H9 (cell line): ENCODE data around the gene SAMMSON. TPM values are rescaled to one million over a fixed set of nuclear protein-coding genes. Genes with fewer than 3 reads are reported as not detected.

ENCODE experiments used
- DNase-seq: peaks from one replicate; pipeline ENCODE4 v3.0.0-alpha.2; 2017
- H2AFZ ChIP-seq: one replicate; pipeline ENCODE4 v1.6.1; 2013; ENCODE audit warnings: mild to moderate bottlenecking, low read length, control low read depth, moderate library complexity
- H2AK5ac ChIP-seq: 2 replicates; pipeline ENCODE4 v1.6.1; 2013; ENCODE audit warnings: low read length, control low read depth, mixed read lengths; ENCODE audit not compliant: insufficient read length
- H2BK120ac ChIP-seq: one replicate; pipeline ENCODE4 v1.6.1; 2013; ENCODE audit warnings: low read depth, mild to moderate bottlenecking, low read length, control low read depth, inconsistent platforms; ENCODE audit not compliant: poor library complexity, severe bottlenecking
- H2BK12ac ChIP-seq: 2 replicates; pipeline ENCODE4 v1.6.1; 2013; ENCODE audit warnings: low read length, control low read depth, mixed read lengths, low read depth; ENCODE audit not compliant: insufficient read length
- H2BK15ac ChIP-seq: 2 replicates; pipeline ENCODE4 v1.6.1; 2013; ENCODE audit warnings: low read depth, low read length, control low read depth
- H2BK20ac ChIP-seq: one replicate; pipeline ENCODE4 v1.6.1; 2013; ENCODE audit warnings: low read depth, mild to moderate bottlenecking, low read length, control low read depth, inconsistent platforms; ENCODE audit not compliant: poor library complexity, severe bottlenecking
- H2BK5ac ChIP-seq: 2 replicates; pipeline ENCODE4 v1.6.1; 2013; ENCODE audit warnings: low read length, control low read depth, mixed read lengths; ENCODE audit not compliant: insufficient read length
- H3K14ac ChIP-seq: 2 replicates; pipeline ENCODE4 v1.6.1; 2013; ENCODE audit warnings: low read length, control low read depth; ENCODE audit not compliant: insufficient read depth
- H3K18ac ChIP-seq: 2 replicates; pipeline ENCODE4 v1.6.1; 2013; ENCODE audit warnings: low read depth, mild to moderate bottlenecking, mixed read lengths, low read length, control low read depth; ENCODE audit not compliant: insufficient read length
- H3K23ac ChIP-seq: 2 replicates; pipeline ENCODE4 v1.6.1; 2013; ENCODE audit warnings: low read length, control low read depth, mixed read lengths, low read depth; ENCODE audit not compliant: insufficient read length
- H3K23me2 ChIP-seq: 2 replicates; pipeline ENCODE4 v1.6.1; 2013; ENCODE audit warnings: low read depth, mild to moderate bottlenecking, mixed read lengths, low read length, control low read depth; ENCODE audit not compliant: insufficient read length, poor library complexity, severe bottlenecking
- H3K27ac ChIP-seq: 2 replicates; pipeline ENCODE4 v1.5.1; 2013; ENCODE audit warnings: low read length, control low read depth, mixed read lengths, low read depth; ENCODE audit not compliant: insufficient read length
- H3K27me3 ChIP-seq: 2 replicates; pipeline ENCODE4 v1.6.1; 2013; ENCODE audit warnings: low read length, control low read depth, inconsistent platforms; ENCODE audit not compliant: insufficient read depth
- H3K4ac ChIP-seq: 2 replicates; pipeline ENCODE4 v1.6.1; 2013; ENCODE audit warnings: low read depth, mild to moderate bottlenecking, control low read depth, inconsistent platforms, low read length, moderate library complexity
- H3K4me1 ChIP-seq: 2 replicates; pipeline ENCODE4 v1.6.1; 2013; ENCODE audit warnings: low read length, control low read depth, inconsistent platforms; ENCODE audit not compliant: insufficient read depth
- H3K4me2 ChIP-seq: 2 replicates; pipeline ENCODE4 v1.6.1; 2013; ENCODE audit warnings: low read length, control low read depth, mixed read lengths; ENCODE audit not compliant: insufficient read length, insufficient read depth
- H3K56ac ChIP-seq: 2 replicates; pipeline ENCODE4 v1.6.1; 2013; ENCODE audit warnings: low read depth, mild to moderate bottlenecking, mixed read lengths, low read length, control low read depth; ENCODE audit not compliant: insufficient read length
- H3K79me1 ChIP-seq: 2 replicates; pipeline ENCODE4 v1.6.1; 2013; ENCODE audit warnings: low read depth, mild to moderate bottlenecking, moderate library complexity, low read length, control low read depth, inconsistent platforms; ENCODE audit not compliant: insufficient read depth, poor library complexity, severe bottlenecking
- H3K79me2 ChIP-seq: 2 replicates; pipeline ENCODE4 v1.6.1; 2013; ENCODE audit warnings: low read length, control low read depth, inconsistent platforms; ENCODE audit not compliant: insufficient read depth
- H3K9ac ChIP-seq: 2 replicates; pipeline ENCODE4 v1.6.1; 2013; ENCODE audit warnings: low read length, control low read depth, mixed read lengths; ENCODE audit not compliant: insufficient read length; ENCODE audit errors: extremely low read depth
- H3K9me3 ChIP-seq: one replicate; pipeline ENCODE4 v1.6.1; 2013; ENCODE audit warnings: low read depth, low read length, inconsistent platforms; ENCODE audit not compliant: control insufficient read depth
- H3T11ph ChIP-seq: one replicate; pipeline ENCODE4 v1.6.1; 2013; ENCODE audit warnings: mild to moderate bottlenecking, low read length, control low read depth, inconsistent platforms
- H4K20me1 ChIP-seq: one replicate; pipeline ENCODE4 v1.6.1; 2013; ENCODE audit not compliant: control insufficient read depth, insufficient read length, insufficient read depth
- H4K5ac ChIP-seq: 2 replicates; pipeline ENCODE4 v1.6.1; 2013; ENCODE audit warnings: low read depth, mild to moderate bottlenecking, mixed read lengths, low read length, control low read depth; ENCODE audit not compliant: insufficient read length
- H4K8ac ChIP-seq: replicated peaks from 2 replicates; pipeline ENCODE4 v1.6.1; 2013; ENCODE audit warnings: low read length, control low read depth, mixed read lengths, low read depth; ENCODE audit not compliant: insufficient read length
- H4K91ac ChIP-seq: 2 replicates; pipeline ENCODE4 v1.6.1; 2013; ENCODE audit warnings: low read depth, mild to moderate bottlenecking, moderate library complexity, mixed read lengths, low read length, control low read depth; ENCODE audit not compliant: insufficient read length
- H3K27ac Mint-ChIP-seq, 3 experiments: 2 replicates in 2 of 3; 3 replicates in 1 of 3; pipeline ENCODE4 v1.8.0; 2020 to 2021; ENCODE audit warnings: mixed read lengths in 3 of 3, mild to moderate bottlenecking in 1 of 3, moderate library complexity in 1 of 3
- H3K27me3 Mint-ChIP-seq: 2 replicates; pipeline ENCODE4 v1.8.0; 2021; ENCODE audit warnings: low read depth, mild to moderate bottlenecking, moderate library complexity, mixed read lengths
- H3K36me3 Mint-ChIP-seq, 3 experiments: 2 replicates in 2 of 3; 3 replicates in 1 of 3; pipeline ENCODE4 v1.8.0; 2020 to 2021; ENCODE audit warnings: low read depth in 3 of 3, mixed read lengths in 3 of 3; ENCODE audit not compliant: insufficient read depth in 1 of 3
- H3K4me1 Mint-ChIP-seq, 2 experiments: 2 replicates each; pipeline ENCODE4 v1.8.0; 2020; ENCODE audit warnings: mixed read lengths in 2 of 2
- H3K4me3 Mint-ChIP-seq, 2 experiments: 2 replicates in 1 of 2; 3 replicates in 1 of 2; pipeline ENCODE4 v1.8.0; 2020 to 2021; ENCODE audit warnings: mild to moderate bottlenecking in 2 of 2, mixed read lengths in 2 of 2, moderate library complexity in 1 of 2
- H3K9me3 Mint-ChIP-seq, 2 experiments: 2 replicates in 1 of 2; 3 replicates in 1 of 2; pipeline ENCODE4 v1.8.0; 2020; ENCODE audit warnings: mild to moderate bottlenecking in 2 of 2, mixed read lengths in 2 of 2, moderate library complexity in 1 of 2
- CTCF ChIP-seq: fragments of 200-600 bp; sonication (generic); conservative IDR thresholded peaks from 3 replicates; pipeline ENCODE4 v1.8.0; 2021; ENCODE audit warnings: antibody characterized with exemption, mild to moderate bottlenecking
- WGBS: extraction: QIAGEN DNeasy Blood & Tissue Kit; methylation state at CpG from one replicate; pipeline ENCODE4 v1.1.7; 2013; ENCODE audit warnings: missing lambda C conversion rate, low lambda C conversion rate, mixed read lengths; ENCODE audit not compliant: insufficient read length; ENCODE audit errors: extremely low coverage; 5-methylcytosine and 5-hydroxymethylcytosine counted together
- total RNA-seq: library from RNA; stranded (reverse); gene quantifications from 2 replicates; pipeline ENCODE4 v1.2.1, GENCODE V29; 2021

Gene SAMMSON
- total RNA-seq, 1 experiment from 2014 or later, result not detected

GRCh38 chr3:69961706-69962439, 37.7 kb upstream of the SAMMSON start:
- Histone ChIP-seq H3K9me3 (no peaks in the 10 kb centered on the region), H2AK5ac (no peak overlapping the region), H3K27ac (no peak overlapping the region), H2AFZ (no peak overlapping the region), H3K18ac (no peak overlapping the region), H3K27me3 (no peaks in the 10 kb centered on the region), H3K4me2 (no peak overlapping the region), H3K9ac (no peak overlapping the region), H2BK12ac (no peak overlapping the region), H2BK20ac (no peak overlapping the region), H4K20me1 (no peaks in the 10 kb centered on the region), H3K56ac (no peak overlapping the region), H3K14ac (no peak overlapping the region), H3K23ac (no peak overlapping the region), H3T11ph (no peak overlapping the region), H3K79me2 (no peaks in the 10 kb centered on the region), H2BK15ac (no peak overlapping the region), H2BK120ac (no peak overlapping the region), H3K4me1 (no peaks in the 10 kb centered on the region), H4K5ac (no peak overlapping the region), H2BK5ac (no peak overlapping the region), H3K23me2 (peaks cover 2% of the 10 kb centered on the region), H4K8ac (no peak overlapping the region), H3K4ac (no peak overlapping the region), H4K91ac (no peak overlapping the region), H3K79me1 (no peaks in the 10 kb centered on the region)
- H3K27me3 Mint-ChIP-seq, result no peaks in the 10 kb centered on the region
- H3K4me1 Mint-ChIP-seq, result no peaks in the 10 kb centered on the region
- no peak overlapping the region for H3K4me3 Mint-ChIP-seq
- no peak overlapping the region for H3K27ac Mint-ChIP-seq
- WGBS, result no CpG with 5 or more reads among the region's 5 CpGs
- no peaks in the 10 kb centered on the region for H3K9me3 Mint-ChIP-seq
- no peak for TF ChIP-seq CTCF
- DNase-seq, result no peak
- no peaks in the 10 kb centered on the region for H3K36me3 Mint-ChIP-seq
